Measurements from ENCODE around the gene ODF2L.

The ODF2L gene

DNA sequence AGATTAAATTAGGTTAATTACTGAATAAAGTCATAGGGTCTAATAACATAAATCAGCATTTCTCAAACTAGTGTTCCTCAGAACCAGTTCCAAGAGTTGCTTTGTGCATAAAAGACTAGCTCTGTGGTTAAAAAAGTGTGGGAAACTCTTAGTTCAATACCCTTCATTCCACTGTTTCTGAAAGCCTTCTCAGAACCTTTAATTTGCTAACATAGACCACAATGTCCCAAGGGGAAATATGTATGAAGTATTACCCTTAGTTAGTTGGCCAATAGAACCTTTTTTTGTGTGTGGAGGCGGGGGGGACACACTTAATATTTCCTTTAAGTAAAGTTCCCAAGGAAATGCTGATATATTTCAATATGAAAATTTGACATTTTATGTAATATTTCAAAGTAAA lies 20.4 kb downstream of the ODF2L start:
- no peaks in the 10 kb centered on the region for H3K9me3 ChIP-seq (ENCODE audit: control insufficient read depth, insufficient read depth, low read depth, low read length)
- ChIA-PET CTCF (no interaction called here), POLR2A (no interaction called here)
- no peaks in the 10 kb centered on the region for H3K4me1 ChIP-seq (ENCODE audit: control insufficient read depth, insufficient read depth, low read length)
- H3K4me3 ChIP-seq (ENCODE audit: low read depth, low read length) = no peak overlapping the region
- peaks cover 3 to 55% of the 10 kb centered on the region in 2 experiments for H3K36me3 ChIP-seq (ENCODE audit: control insufficient read depth in 2 of 2, insufficient read depth in 1 of 2, low read length in 2 of 2)
- TF ChIP-seq ZNF791 (tag by site-specific recombination; IDR thresholded peaks at IDR 0.05) = no peak
- TF ChIP-seq ZNF211 (tag by site-specific recombination; IDR thresholded peaks at IDR 0.05; ENCODE audit: low read depth) = no peak
- no peak for TF ChIP-seq ZNF37A (tag by site-specific recombination; IDR thresholded peaks at IDR 0.05)
- no peak for TF ChIP-seq ZNF660 (tag by site-specific recombination; IDR thresholded peaks at IDR 0.05)
- TF ChIP-seq ZNF121 (tag by site-specific recombination; IDR thresholded peaks at IDR 0.05) = no peak
- no peak for TF ChIP-seq SP7 (tag by site-specific recombination; IDR thresholded peaks at IDR 0.05)
- TF ChIP-seq ZNF184 (tag by site-specific recombination; IDR thresholded peaks at IDR 0.05) = no peak
- TF ChIP-seq ZNF223 (tag by site-specific recombination; IDR thresholded peaks at IDR 0.05) = no peak
- TF ChIP-seq ZNF175 (tag by site-specific recombination; IDR thresholded peaks at IDR 0.05) = no peak
- no peak for TF ChIP-seq ZNF426 (tag by site-specific recombination; IDR thresholded peaks at IDR 0.05)
- TF ChIP-seq REPIN1 (tag by site-specific recombination; IDR thresholded peaks at IDR 0.05; ENCODE audit: low read depth) = no peak
- no peak for TF ChIP-seq ZBTB10 (tag by site-specific recombination; IDR thresholded peaks at IDR 0.05)
- TF ChIP-seq ZNF670 (tag by site-specific recombination; IDR thresholded peaks at IDR 0.05; ENCODE audit: low read depth) = no peak
- no peak for TF ChIP-seq ZBTB7A (tag by site-specific recombination; IDR thresholded peaks at IDR 0.05; ENCODE audit: low read depth)
- no peak for TF ChIP-seq ZBTB1 (tag by site-specific recombination; IDR thresholded peaks at IDR 0.05)
- H3K27ac ChIP-seq (ENCODE audit: extremely low read depth, low read depth, low read length) = no peak overlapping the region

DNA sequence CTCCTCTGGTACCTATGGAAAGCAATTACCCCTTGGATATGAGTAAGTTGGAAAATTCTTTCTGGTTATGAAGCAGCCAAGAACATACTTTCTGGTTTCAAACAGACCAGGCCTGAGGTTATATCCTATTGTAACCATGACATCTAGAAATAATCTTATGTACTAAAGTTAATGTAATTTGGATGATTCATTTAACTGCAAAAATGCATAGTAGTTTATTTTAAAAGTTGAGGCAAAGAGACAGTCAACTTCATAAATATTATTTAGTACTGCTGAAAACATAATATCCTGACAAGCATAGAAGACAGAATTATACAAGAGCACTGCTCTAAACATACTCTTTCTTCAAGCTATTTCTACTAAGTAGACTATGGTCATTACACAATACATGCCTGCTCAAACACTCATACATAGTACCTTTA lies 25.5 kb downstream of the ODF2L start:
- Histone ChIP-seq H3K4me1 (ENCODE audit: control insufficient read depth, insufficient read depth, low read length) (no peaks in the 10 kb centered on the region), H3K27ac (ENCODE audit: extremely low read depth, low read depth, low read length) (no peak overlapping the region), H3K4me3 (ENCODE audit: low read depth, low read length) (no peak overlapping the region), H3K9me3 (ENCODE audit: control insufficient read depth, insufficient read depth, low read depth, low read length) (no peaks in the 10 kb centered on the region), H3K36me3 (ENCODE audit: control insufficient read depth in 2 of 2, insufficient read depth in 1 of 2, low read length in 2 of 2) (peaks cover 3 to 28% of the 10 kb centered on the region in 2 experiments)
- ChIA-PET CTCF (interaction anchor here (0.7 kb wide), 1 partner anchor 137 kb away, joined by 3 read pairs; no protein-coding TSS in a partner anchor), POLR2A (no interaction called here)
- TF ChIP-seq PRDM2 (tag by site-specific recombination; IDR thresholded peaks at IDR 0.05; ENCODE audit: borderline replicate concordance) = no peak
- TF ChIP-seq ZNF510 (tag by site-specific recombination; IDR thresholded peaks at IDR 0.05; ENCODE audit: insufficient replicate concordance) = no peak
- no peak for TF ChIP-seq ZNF350 (tag by site-specific recombination; IDR thresholded peaks at IDR 0.05)
- TF ChIP-seq INSM2 (tag by site-specific recombination; IDR thresholded peaks at IDR 0.05) = no peak
- TF ChIP-seq ZNF423 (tag by site-specific recombination; IDR thresholded peaks at IDR 0.05) = no peak
- TF ChIP-seq ZNF274 (IDR thresholded peaks at IDR 0.05; ENCODE audit: low read length) = no peak
- no peak for TF ChIP-seq ZNF274 (tag by site-specific recombination; IDR thresholded peaks at IDR 0.05; ENCODE audit: borderline replicate concordance)
- no peak for TF ChIP-seq ZBTB49 (tag by site-specific recombination; IDR thresholded peaks at IDR 0.05; ENCODE audit: low read depth)
- no peak for TF ChIP-seq ZNF600 (tag by site-specific recombination; IDR thresholded peaks at IDR 0.05)
- no peak for TF ChIP-seq ZNF202 (tag by site-specific recombination; IDR thresholded peaks at IDR 0.05; ENCODE audit: borderline replicate concordance)
